Activated naive CD4-positive, alpha-beta T cell treated with anti-CD3 and anti-CD28 coated beads, Interleukin-2, amount 10 ng/mL, durations not matched to agents 7 days and 5 days (primary cell): ENCODE measurements around the gene SLFN11.
"Not testable (repeated sequence)": the region's sequence is repeated elsewhere in the genome, so short reads cannot be mapped to it uniquely, and the experiment has no call there.

ENCODE experiments used
- CTCF ChIA-PET: fragments of 350-600 bp; sonication (Branson Sonifier 250); formaldehyde crosslinking; loops from one replicate; lab custom pipeline; 2021; ENCODE audit warnings: antibody characterized with exemption; lab: Charles Lee
- DNase-seq: peaks from one replicate; pipeline ENCODE4 v3.0.0-alpha.2; 2020
- H3K27ac Mint-ChIP-seq: one replicate; pipeline ENCODE4 v1.8.0; 2021; ENCODE audit warnings: mild to moderate bottlenecking, moderate library complexity, mixed read lengths
- H3K27me3 Mint-ChIP-seq: one replicate; pipeline ENCODE4 v1.8.0; 2021; ENCODE audit warnings: mild to moderate bottlenecking, mixed read lengths
- H3K36me3 Mint-ChIP-seq: one replicate; pipeline ENCODE4 v1.8.0; 2021; ENCODE audit warnings: mixed read lengths
- H3K4me1 Mint-ChIP-seq: one replicate; pipeline ENCODE4 v1.8.0; 2021; ENCODE audit warnings: mixed read lengths
- H3K4me3 Mint-ChIP-seq: one replicate; pipeline ENCODE4 v1.8.0; 2021; ENCODE audit warnings: mild to moderate bottlenecking, moderate library complexity, mixed read lengths
- H3K9me3 Mint-ChIP-seq: one replicate; pipeline ENCODE4 v1.8.0; 2021; ENCODE audit warnings: mixed read lengths

SLFN11 gene

DNA sequence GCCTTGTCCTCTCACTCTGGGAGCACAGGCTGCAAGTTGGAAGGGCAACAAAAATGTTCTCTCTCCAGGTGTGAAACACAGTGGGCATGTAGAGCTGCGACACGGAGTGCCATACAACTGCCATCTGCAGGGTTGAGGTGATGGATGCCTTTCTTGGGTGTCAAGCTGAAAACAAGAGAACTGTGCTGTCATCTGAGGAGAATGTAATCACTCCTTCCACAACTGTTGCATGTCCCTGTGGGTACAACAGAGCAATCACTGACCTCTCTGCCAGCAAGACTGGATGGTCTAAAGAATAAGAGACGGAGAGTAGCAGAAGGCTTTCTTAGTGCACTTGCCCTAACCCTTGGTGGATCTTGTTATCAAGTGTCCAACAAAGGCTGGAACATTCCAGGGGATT, 29.2 kb downstream of the SLFN11 start:
- Mint-ChIP-seq H3K36me3 (peaks cover 56% of the 10 kb centered on the region), H3K27ac (no peak overlapping the region), H3K4me3 (no peak overlapping the region), H3K4me1 (peaks cover 77% of the 10 kb centered on the region), H3K9me3 (peaks cover 39% of the 10 kb centered on the region), H3K27me3 (peaks cover 35% of the 10 kb centered on the region)
- no peak for DNase-seq
- CTCF ChIA-PET: no interaction called here

DNA sequence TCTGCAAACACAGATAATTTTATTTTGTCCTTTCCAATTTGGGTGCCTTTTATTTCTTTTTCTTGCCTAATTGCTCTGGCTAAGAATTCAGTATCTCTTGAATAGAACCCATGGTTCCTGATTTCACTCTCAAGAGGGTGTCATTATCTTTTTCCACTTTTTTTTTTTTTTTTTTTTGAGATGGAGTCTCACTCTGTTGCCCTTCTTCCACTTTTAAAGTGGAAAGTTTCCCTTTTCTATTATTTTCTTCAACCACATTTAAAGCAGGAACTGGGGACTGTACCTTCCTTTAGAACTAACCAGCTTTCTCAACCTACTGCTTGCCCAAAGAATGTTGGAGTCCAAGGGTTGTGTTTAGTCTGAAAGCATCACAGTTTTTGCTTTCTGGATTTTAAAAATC, 31.1 kb downstream of the SLFN11 start:
- Mint-ChIP-seq H3K27ac (peak overlapping the region; percentile 1), H3K27me3 (peaks cover 37% of the 10 kb centered on the region), H3K36me3 (peaks cover 46% of the 10 kb centered on the region), H3K9me3 (peaks cover 42% of the 10 kb centered on the region), H3K4me3 (no peak overlapping the region), H3K4me1 (peaks cover 70% of the 10 kb centered on the region)
- DNase-seq: no peak
- CTCF ChIA-PET: no interaction called here

DNA sequence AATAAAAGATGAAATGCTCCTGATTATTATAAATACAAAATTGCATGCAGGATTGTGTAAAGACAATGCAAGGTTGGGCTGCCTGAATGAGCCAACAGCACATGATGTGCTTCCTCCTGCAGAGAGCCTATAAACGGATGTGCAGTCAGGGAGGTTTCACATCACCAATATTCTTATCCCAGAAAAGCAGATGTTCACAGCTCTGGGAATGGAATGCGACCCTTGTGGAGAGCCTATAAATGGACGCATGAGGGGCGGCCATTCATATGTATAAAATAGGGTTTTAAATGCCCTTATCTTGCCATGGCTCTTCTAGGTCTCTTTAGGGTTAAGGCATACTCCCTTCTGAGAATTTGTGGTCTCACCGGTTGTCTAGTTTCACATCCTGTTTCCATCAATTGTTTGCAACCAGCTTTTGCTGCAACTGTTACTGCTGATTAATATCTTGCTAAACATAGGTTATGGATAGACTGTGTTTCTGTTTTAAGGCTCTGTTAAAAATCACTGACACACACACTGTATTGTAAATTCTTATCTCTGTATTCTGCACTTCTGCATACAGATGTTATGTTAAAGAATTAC, 31.9 kb downstream of the SLFN11 start:
- peak overlapping the region; percentile 1 for H3K27ac Mint-ChIP-seq

DNA sequence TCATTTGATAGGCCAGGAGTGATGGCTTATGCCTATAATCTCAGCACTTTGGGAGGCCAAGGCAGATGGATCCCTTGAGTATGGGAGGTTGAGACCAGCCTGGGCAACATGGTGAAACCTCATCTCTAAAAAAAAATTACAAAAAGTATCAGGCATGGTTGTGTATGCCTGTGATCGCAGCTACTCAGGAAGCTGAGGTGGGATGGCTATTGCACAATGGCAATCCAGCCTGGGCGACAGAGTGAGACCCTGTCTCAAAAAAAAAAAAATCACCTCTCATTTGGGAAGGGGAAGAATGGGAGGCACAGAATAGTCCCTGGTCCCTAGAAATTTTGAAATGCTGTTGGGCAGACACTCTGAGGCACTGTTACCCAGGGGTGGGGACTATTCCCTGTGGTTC, 35.2 kb downstream of the SLFN11 start:
- CTCF ChIA-PET: no interaction called here
- peaks cover 33% of the 10 kb centered on the region for H3K4me1 Mint-ChIP-seq
- H3K4me3 Mint-ChIP-seq: no peak overlapping the region
- peaks cover 9% of the 10 kb centered on the region for H3K27me3 Mint-ChIP-seq
- H3K27ac Mint-ChIP-seq: no peak overlapping the region
- peaks cover 39% of the 10 kb centered on the region for H3K36me3 Mint-ChIP-seq
- H3K9me3 Mint-ChIP-seq: peaks cover 32% of the 10 kb centered on the region
- no peak for DNase-seq

More for the DNA sequence above, 31.9 kb downstream of the SLFN11 start:
- H3K27me3 Mint-ChIP-seq: peaks cover 31% of the 10 kb centered on the region
- H3K9me3 Mint-ChIP-seq: peaks cover 42% of the 10 kb centered on the region
- peaks cover 63% of the 10 kb centered on the region for H3K4me1 Mint-ChIP-seq
- peak; percentile 53 for DNase-seq
- CTCF ChIA-PET: no interaction called here
- peaks cover 44% of the 10 kb centered on the region for H3K36me3 Mint-ChIP-seq
- H3K4me3 Mint-ChIP-seq: peak overlapping the region; percentile 25

DNA sequence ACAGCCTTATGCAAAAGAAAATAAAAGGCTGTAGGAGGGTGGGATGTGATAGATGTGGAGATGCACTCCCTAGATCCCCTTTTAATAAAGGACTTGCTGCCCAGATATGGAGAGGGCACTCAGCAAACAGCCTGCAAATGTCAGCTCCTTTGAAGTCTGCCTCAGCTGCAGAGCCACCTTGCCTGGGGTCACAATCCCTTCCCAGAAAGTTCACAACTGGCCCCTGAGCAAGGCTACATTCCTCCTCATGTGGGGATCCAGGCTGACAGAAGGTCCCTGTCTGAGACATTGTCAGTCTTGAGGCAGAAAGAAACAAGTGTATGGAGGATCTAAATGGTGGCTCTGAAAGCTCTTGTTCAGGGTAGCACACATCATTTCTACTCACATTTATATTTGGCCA, 36.1 kb downstream of the SLFN11 start:
- Mint-ChIP-seq H3K9me3 (peaks cover 23% of the 10 kb centered on the region), H3K4me1 (peaks cover 24% of the 10 kb centered on the region), H3K27ac (no peak overlapping the region), H3K4me3 (no peak overlapping the region), H3K27me3 (peaks cover 12% of the 10 kb centered on the region), H3K36me3 (peaks cover 37% of the 10 kb centered on the region)
- CTCF ChIA-PET: no interaction called here
- no peak for DNase-seq

DNA sequence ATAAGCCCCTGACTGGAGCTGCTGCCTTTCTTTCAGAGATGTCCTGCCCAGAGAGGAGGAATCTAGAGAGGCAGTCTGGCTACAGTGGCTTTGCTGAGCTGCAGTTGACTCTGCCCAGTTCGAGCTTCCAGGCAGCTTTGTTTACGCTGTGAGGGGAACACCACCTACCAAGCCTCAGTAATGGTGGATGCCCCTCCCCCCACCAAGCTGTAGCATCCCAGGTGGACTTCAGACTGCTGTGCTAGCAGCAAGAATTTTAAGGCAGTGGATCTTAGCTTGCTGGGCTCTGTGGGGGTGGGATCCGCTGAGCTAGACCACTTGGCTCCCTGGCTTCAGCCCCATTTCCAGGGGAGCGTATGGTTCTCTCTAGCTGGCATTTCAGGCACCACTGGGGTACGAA, 39.8 kb downstream of the SLFN11 start:
- DNase-seq, CTCF ChIA-PET, H3K4me3 Mint-ChIP-seq, H3K27ac Mint-ChIP-seq, H3K4me1 Mint-ChIP-seq, H3K9me3 Mint-ChIP-seq: not testable (repeated sequence)
- Mint-ChIP-seq H3K27me3 (peaks cover 15% of the 10 kb centered on the region), H3K36me3 (peaks cover 21% of the 10 kb centered on the region)

DNA sequence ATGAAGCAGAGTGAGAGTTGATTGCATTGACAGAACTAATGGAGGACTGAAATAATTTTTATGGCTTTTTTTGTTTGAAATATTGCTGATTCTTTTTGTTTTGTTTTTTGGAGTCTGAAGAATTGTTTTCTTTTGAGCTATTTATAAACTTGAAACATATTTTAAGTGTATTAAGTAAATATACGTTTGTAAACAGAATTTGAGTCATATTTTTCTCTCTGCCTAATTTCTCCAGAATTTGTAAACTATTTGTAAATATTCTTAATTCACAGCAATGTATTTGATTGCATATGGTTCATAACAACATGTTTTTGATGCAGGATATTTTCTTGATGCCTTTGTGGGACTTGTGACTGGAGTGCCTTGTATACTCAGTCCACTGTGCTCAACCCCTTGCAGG, 50.7 kb downstream of the SLFN11 start:
- peaks cover 17% of the 10 kb centered on the region for H3K27me3 Mint-ChIP-seq
- peaks cover 34% of the 10 kb centered on the region for H3K9me3 Mint-ChIP-seq
- CTCF ChIA-PET: no interaction called here

DNA sequence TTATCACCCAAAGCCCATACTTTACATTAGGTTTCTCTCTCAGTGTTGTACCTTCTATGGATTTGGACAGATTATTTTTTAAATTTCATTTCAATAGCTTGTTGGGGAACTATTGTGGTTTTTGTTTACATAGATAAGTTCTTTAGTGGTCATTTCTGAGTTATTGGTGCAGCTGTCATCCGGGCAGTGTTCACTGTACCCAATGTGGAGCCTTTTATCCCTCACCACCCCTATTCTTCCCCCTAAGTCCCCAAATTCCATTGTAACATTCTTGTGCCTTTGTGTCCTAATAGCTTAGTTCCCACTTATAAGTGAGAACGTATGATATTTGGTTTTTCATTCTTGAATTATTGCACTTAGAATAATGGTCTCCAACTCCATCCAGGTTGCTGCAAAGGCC, 57.5 kb downstream of the SLFN11 start:
- CTCF ChIA-PET: no interaction called here
- H3K27ac Mint-ChIP-seq: no peak overlapping the region
- H3K9me3 Mint-ChIP-seq: peaks cover 7% of the 10 kb centered on the region
- no peak overlapping the region for H3K4me3 Mint-ChIP-seq
- H3K27me3 Mint-ChIP-seq: peaks cover 13% of the 10 kb centered on the region
- no peak for DNase-seq
- peaks cover 41% of the 10 kb centered on the region for H3K4me1 Mint-ChIP-seq
- H3K36me3 Mint-ChIP-seq: peaks cover 15% of the 10 kb centered on the region

More for the DNA sequence above, 50.7 kb downstream of the SLFN11 start:
- H3K27ac Mint-ChIP-seq: no peak overlapping the region
- H3K36me3 Mint-ChIP-seq: peaks cover 48% of the 10 kb centered on the region
- no peak for DNase-seq
- H3K4me1 Mint-ChIP-seq: peaks cover 5% of the 10 kb centered on the region
- no peak overlapping the region for H3K4me3 Mint-ChIP-seq

DNA sequence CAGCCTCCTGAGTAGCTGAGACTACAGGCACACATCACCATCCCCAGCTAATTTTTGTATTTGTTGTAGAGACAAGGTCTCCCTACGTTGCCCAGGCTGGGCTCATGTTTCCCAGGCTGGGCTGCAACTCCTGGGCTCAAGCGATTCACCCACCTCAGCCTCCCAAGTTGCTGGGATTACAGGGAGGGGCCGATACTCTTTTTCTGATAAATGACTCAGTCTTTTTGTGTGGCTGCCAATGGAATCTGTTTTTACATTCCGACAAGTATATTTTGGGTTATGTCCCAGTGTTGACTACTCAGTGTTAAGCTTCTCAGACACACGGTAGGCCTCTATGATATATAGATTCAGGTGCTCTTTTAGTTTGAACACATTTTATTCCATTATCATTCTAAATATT, 58.1 kb downstream of the SLFN11 start:
- no peak for DNase-seq
- Mint-ChIP-seq H3K27me3 (peaks cover 13% of the 10 kb centered on the region), H3K36me3 (peaks cover 15% of the 10 kb centered on the region), H3K4me3 (no peak overlapping the region), H3K27ac (no peak overlapping the region), H3K4me1 (peaks cover 41% of the 10 kb centered on the region), H3K9me3 (peaks cover 7% of the 10 kb centered on the region)
- CTCF ChIA-PET: interaction anchor here (5.6 kb wide), 1 partner anchor 222 kb away, joined by 86 read pairs; the partner anchor contains the start of gene SLFN12L

DNA sequence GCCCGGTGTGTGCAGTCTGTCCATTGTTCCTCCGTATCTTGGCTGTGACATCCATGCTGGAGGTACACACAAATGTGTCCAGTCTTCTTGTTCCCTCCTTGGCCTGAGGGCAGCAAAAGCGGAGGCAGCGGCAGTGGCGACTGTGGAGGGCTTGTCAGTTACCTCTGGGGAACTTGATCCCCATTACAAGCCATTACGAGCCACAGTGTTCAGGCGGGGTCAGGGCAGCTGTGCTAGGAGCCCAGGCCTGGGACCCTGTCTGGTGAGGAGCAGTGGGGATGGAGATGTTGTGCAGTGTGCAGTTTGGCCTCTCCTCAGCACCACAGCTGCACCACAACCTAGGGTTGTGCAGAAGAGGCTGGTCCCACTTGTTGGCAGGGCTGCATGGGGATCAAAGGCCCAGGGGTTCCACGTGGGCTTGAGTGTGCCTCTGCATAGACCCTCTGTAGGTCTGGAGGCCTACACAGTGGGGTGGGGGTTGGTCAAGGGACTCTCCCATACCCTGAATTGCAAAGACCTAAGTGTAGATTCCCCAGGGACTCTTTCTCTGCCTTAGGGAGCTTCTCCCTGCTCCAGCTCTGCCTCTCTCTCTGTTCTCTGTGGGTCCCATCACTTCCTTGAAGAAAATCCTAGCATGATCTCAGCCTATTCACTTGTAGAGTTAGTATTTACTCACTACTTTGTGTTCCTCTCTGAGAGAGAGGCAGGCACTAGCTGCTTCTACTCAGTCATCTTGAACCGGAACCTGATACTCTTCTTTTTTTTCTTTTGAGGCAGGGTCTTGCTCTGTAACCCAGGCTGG, 58.8 kb downstream of the SLFN11 start:
- DNase-seq: no peak
- H3K4me3 Mint-ChIP-seq: peak overlapping the region; percentile 82
- peaks cover 41% of the 10 kb centered on the region for H3K4me1 Mint-ChIP-seq
- peaks cover 5% of the 10 kb centered on the region for H3K9me3 Mint-ChIP-seq
- H3K27me3 Mint-ChIP-seq: peaks cover 13% of the 10 kb centered on the region
- CTCF ChIA-PET: interaction anchor here (1.4 to 5.6 kb wide), 4 partner anchors 12 to 222 kb away, joined by 3 to 86 read pairs (median 8); partner anchors contain the start of gene SLFN12L
- peak overlapping the region; percentile 19 for H3K27ac Mint-ChIP-seq
- peaks cover 10% of the 10 kb centered on the region for H3K36me3 Mint-ChIP-seq

DNA sequence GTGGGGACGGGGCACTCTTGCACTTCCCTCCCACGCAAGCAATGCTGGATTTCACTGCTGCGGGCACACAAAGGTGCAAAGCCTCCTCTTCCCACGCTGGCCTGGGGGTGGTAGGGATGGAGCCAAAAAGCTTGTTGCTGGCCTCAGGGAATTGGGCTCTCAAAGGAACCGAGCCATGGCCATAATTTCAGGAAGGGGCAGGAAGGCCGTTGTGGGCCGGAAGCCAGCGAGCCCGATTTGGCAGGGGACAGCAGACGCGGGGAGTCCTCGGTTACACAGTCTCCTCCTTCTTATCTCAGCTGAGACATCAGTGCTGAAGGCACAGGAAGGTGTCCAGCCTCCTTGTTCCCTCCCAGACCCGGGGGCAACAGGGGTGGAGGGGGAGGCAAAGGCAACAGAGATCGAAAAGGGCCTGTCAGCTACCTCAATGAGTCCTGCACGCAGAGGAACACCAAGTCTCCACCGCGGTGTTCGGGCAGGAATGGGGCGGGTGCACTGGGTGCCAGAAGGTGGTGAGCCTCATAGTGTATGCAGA, 59.5 kb downstream of the SLFN11 start:
- DNase-seq: peak; percentile 24
- peaks cover 43% of the 10 kb centered on the region for H3K4me1 Mint-ChIP-seq
- H3K27ac Mint-ChIP-seq: peak overlapping the region; percentile 95
- CTCF ChIA-PET: interaction anchor here (1.0 to 5.6 kb wide), 12 partner anchors 11 to 434 kb away, joined by 3 to 86 read pairs (median 6); partner anchors contain the start of gene SLFN12L
- H3K4me3 Mint-ChIP-seq: peak overlapping the region; percentile 82
- H3K9me3 Mint-ChIP-seq: peaks cover 6% of the 10 kb centered on the region
- peaks cover 13% of the 10 kb centered on the region for H3K27me3 Mint-ChIP-seq
- H3K36me3 Mint-ChIP-seq: peaks cover 12% of the 10 kb centered on the region

DNA sequence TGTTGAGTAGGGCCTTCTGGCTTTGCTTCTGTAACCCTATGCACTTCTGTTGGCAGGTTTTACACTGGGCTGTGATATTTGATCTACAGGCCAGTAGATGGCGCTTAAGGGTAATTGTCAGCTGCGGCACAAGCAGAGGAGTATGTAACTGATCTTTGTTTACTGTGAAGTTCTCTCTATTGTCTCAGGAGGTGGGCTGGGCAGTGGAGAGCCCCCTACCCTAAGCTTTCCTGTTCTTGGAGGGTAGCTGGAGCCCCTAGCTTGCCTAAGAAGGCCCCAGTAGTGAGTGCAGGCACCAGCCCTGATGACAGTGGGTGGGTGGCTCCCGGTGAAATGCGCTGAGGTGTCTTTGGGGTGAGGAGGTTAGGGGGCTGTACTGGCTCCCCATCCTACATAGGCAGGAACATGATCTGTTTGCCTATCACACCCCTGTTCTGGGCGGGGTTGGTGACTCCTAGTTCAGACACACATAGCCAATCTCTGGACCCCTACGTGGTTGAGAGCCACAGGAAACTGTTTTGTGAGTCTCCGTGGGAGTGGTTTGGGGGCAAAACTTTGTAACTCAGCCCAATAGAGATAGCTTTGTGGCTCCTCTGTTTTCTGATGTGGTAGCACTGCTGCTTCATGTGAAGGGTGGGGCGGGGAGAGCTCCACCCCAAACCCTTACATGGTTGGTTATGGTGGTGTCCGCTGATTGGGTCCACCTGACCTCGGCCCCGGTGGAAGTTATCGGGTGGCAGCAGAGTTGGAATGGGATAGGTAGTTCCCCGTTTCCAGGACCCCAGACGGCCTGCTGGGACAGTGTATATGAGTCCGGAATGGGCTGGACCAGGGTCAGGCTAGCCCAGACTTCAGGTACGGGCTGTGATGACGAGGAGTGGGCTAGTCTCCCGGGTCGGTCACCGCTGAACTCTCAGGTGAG, 60.4 kb downstream of the SLFN11 start:
- peak overlapping the region; percentile 82 for H3K4me3 Mint-ChIP-seq
- DNase-seq: peak; percentile 89
- peaks cover 43% of the 10 kb centered on the region for H3K4me1 Mint-ChIP-seq
- H3K27me3 Mint-ChIP-seq: peaks cover 13% of the 10 kb centered on the region
- peaks cover 14% of the 10 kb centered on the region for H3K9me3 Mint-ChIP-seq
- H3K27ac Mint-ChIP-seq: peak overlapping the region; percentile 95
- CTCF ChIA-PET: interaction anchor here (0.6 to 5.6 kb wide), 34 partner anchors 11 to 563 kb away, joined by 3 to 86 read pairs (median 4); partner anchors contain the start of gene SLFN12L
- peaks cover 13% of the 10 kb centered on the region for H3K36me3 Mint-ChIP-seq

DNA sequence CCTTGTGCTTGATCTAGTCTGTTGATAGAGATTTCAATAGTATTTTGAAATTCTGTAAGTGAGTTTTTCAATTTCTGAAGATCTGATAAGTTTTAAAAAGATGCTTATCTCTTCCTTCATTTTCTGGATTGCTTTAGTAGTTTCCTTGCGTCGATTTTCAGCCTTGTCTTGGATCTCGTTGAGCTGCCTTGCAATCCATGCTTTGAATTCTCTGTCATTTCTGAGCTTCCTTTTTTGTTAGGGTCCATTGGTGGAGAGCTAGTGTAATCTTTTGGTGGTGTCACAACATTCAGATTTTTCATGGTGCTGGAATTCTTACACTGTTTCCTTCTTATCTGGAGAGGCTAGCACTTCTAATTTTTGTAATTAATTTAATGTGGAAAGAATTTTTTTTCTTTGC, 61.1 kb downstream of the SLFN11 start:
- CTCF ChIA-PET: interaction anchor here (0.6 to 5.6 kb wide), 27 partner anchors 12 to 564 kb away, joined by 3 to 86 read pairs (median 5); partner anchors contain the start of gene SLFN12L
- Mint-ChIP-seq H3K4me1 (peaks cover 46% of the 10 kb centered on the region), H3K27ac (no peak overlapping the region), H3K9me3 (peaks cover 16% of the 10 kb centered on the region), H3K27me3 (peaks cover 13% of the 10 kb centered on the region), H3K4me3 (peak overlapping the region; percentile 19), H3K36me3 (peaks cover 15% of the 10 kb centered on the region)
- DNase-seq: no peak
